SK-N-SH (cell line): ENCODE data around the gene NLGN1. TPM values are rescaled to one million over a fixed set of nuclear protein-coding genes. Genes with fewer than 3 reads are reported as not detected.

Experiments
- CTCF ChIA-PET: fragments of 300-600, 350-600 bp; formaldehyde crosslinking; extraction: SDS; loops from one replicate; lab custom pipeline; 2021; lab: Yijun Ruan, JAX
- POLR2A ChIA-PET: fragments of 350-600 bp; sonication (Branson Sonifier 250); formaldehyde crosslinking; extraction: SDS; loops from one replicate; lab custom pipeline; 2020; ENCODE audit warnings: antibody characterized with exemption, inconsistent platforms; lab: Yijun Ruan, JAX
- DNase-seq: peaks from one replicate; pipeline ENCODE4 v3.0.0; 2012
- H2AFZ ChIP-seq: fragments of 200-600 bp; sonication (generic); 2 replicates; pipeline ENCODE4 v1.8.1; 2016; ENCODE audit warnings: antibody characterized with exemption, mild to moderate bottlenecking, low read depth
- H3F3A ChIP-seq: fragments of 200-600 bp; sonication (generic); replicated peaks from 2 replicates; pipeline ENCODE3; 2016; ENCODE audit warnings: antibody characterized with exemption, mild to moderate bottlenecking; ENCODE audit not compliant: insufficient read depth
- H3K27ac ChIP-seq, 2 experiments: fragments of 200-500 bp in 1 of 2; fragments of 200-600 bp in 1 of 2; sonication (Bioruptor generic) in 1 of 2; sonication (generic), shearing (Covaris generic) in 1 of 2; 2 replicates each; pipeline versions ENCODE4 v1.5.1 to v1.6.1; 2014 to 2016; ENCODE audit warnings: low read depth in 2 of 2, inconsistent platforms in 1 of 2, low read length in 1 of 2, mild to moderate bottlenecking in 1 of 2, mixed read lengths in 1 of 2
- H3K27me3 ChIP-seq: fragments of 200-600 bp; sonication (generic), shearing (Covaris generic); 2 replicates; pipeline ENCODE4 v1.6.1; 2016; ENCODE audit warnings: mixed run types; ENCODE audit not compliant: insufficient read depth
- H3K36me3 ChIP-seq, 2 experiments: fragments of 200-500 bp in 1 of 2; fragments of 200-600 bp in 1 of 2; sonication (Bioruptor generic) in 1 of 2; sonication (generic) in 1 of 2; replicated peaks in 1 of 2; 2 replicates each; pipeline versions ENCODE3 to v1.5.1; 2014 to 2016; ENCODE audit warnings: low read length in 1 of 2, mild to moderate bottlenecking in 1 of 2; ENCODE audit not compliant: insufficient read depth in 2 of 2, control insufficient read depth in 1 of 2
- H3K4me1 ChIP-seq, 2 experiments: fragments of 200-500 bp in 1 of 2; fragments of 200-600 bp in 1 of 2; sonication (Bioruptor generic) in 1 of 2; sonication (generic), shearing (Covaris generic) in 1 of 2; 2 replicates each; pipeline versions ENCODE4 v1.5.1 to v1.6.1; 2014 to 2016; ENCODE audit warnings: low read depth in 1 of 2, low read length in 1 of 2, mixed run types in 1 of 2; ENCODE audit not compliant: insufficient read depth in 2 of 2, control insufficient read depth in 1 of 2
- H3K4me2 ChIP-seq: fragments of 200-600 bp; sonication (generic), shearing (Covaris generic); 2 replicates; pipeline ENCODE4 v1.6.1; 2017; ENCODE audit warnings: mixed run types
- H3K4me3 ChIP-seq, 2 experiments: fragments of 200-500 bp in 1 of 2; fragments of 200-600 bp in 1 of 2; sonication (Bioruptor generic) in 1 of 2; sonication (generic), shearing (Covaris generic) in 1 of 2; 2 replicates each; pipeline versions ENCODE4 v1.5.1 to v1.8.1; 2014 to 2016; ENCODE audit warnings: low read depth in 2 of 2, inconsistent platforms in 1 of 2, low read length in 1 of 2, mild to moderate bottlenecking in 1 of 2, mixed read lengths in 1 of 2, moderate library complexity in 1 of 2
- H3K79me2 ChIP-seq: fragments of 200-600 bp; sonication (generic); 2 replicates; pipeline ENCODE4 v1.8.1; 2017; ENCODE audit warnings: mild to moderate bottlenecking; ENCODE audit not compliant: insufficient read depth
- H3K9ac ChIP-seq: fragments of 200-600 bp; sonication (generic); 2 replicates; pipeline ENCODE4 v1.6.1; 2017; ENCODE audit warnings: mixed run types
- H3K9me2 ChIP-seq: fragments of 200-600 bp; sonication (generic); 2 replicates; pipeline ENCODE4 v1.6.1; 2017; ENCODE audit warnings: mixed run types
- H3K9me3 ChIP-seq: fragments of 200-600 bp; sonication (generic); 2 replicates; pipeline ENCODE4 v1.6.1; 2017; ENCODE audit warnings: mixed run types, mild to moderate bottlenecking, moderate library complexity
- H4K20me1 ChIP-seq: fragments of 200-600 bp; sonication (generic); 2 replicates; pipeline ENCODE4 v1.6.1; 2017; ENCODE audit warnings: mild to moderate bottlenecking, mixed run types; ENCODE audit not compliant: insufficient read depth
- EP300 ChIP-seq, 2 experiments: IDR thresholded peaks; 2 replicates each; pipeline versions ENCODE4 v1.4.0 to v1.6.1; 2012; ENCODE audit warnings: borderline replicate concordance in 1 of 2, low read depth in 1 of 2, low read length in 1 of 2
- EZH2phosphoT487 ChIP-seq: fragments of 200-600 bp; sonication (generic); IDR thresholded peaks from 2 replicates; pipeline ENCODE4 v1.6.1; 2017; ENCODE audit warnings: low read depth, mixed run types, mild to moderate bottlenecking, antibody characterized with exemption, moderate library complexity, borderline replicate concordance
- JUND ChIP-seq: IDR thresholded peaks from 2 replicates; pipeline ENCODE4 v1.4.0; 2012
- MAX ChIP-seq: IDR thresholded peaks from 2 replicates; pipeline ENCODE4 v1.4.0; 2012; ENCODE audit warnings: low read depth
- MXI1 ChIP-seq: IDR thresholded peaks from 2 replicates; pipeline ENCODE4 v1.6.1; 2012; ENCODE audit warnings: mild to moderate bottlenecking, low read depth, low read length, improper control_type of control experiment
- NFIC ChIP-seq: IDR thresholded peaks from 2 replicates; pipeline ENCODE4 v1.4.0; 2012; ENCODE audit warnings: borderline replicate concordance
- NRF1 ChIP-seq: IDR thresholded peaks from 2 replicates; pipeline ENCODE4 v1.6.1; 2012; ENCODE audit warnings: low read depth, mild to moderate bottlenecking, low read length
- POLR2AphosphoS5 ChIP-seq: IDR thresholded peaks from 2 replicates; pipeline ENCODE4 v1.6.1; 2012; ENCODE audit warnings: low read depth, low read length
- RXRA ChIP-seq: IDR thresholded peaks from 2 replicates; pipeline ENCODE4 v1.4.0; 2012; ENCODE audit warnings: low read depth, mild to moderate bottlenecking, borderline replicate concordance
- SMC3 ChIP-seq: IDR thresholded peaks from 2 replicates; pipeline ENCODE4 v1.6.1; 2012; ENCODE audit warnings: low read depth, low read length, improper control_type of control experiment
- TAF1 ChIP-seq: IDR thresholded peaks from 2 replicates; pipeline ENCODE4 v1.6.1; 2012; ENCODE audit warnings: low read depth, mild to moderate bottlenecking, low read length, moderate library complexity, borderline replicate concordance
- TCF12 ChIP-seq: IDR thresholded peaks from 2 replicates; pipeline ENCODE4 v1.4.0; 2012
- TEAD4 ChIP-seq: IDR thresholded peaks from 2 replicates; pipeline ENCODE4 v1.4.0; 2012; ENCODE audit warnings: mild to moderate bottlenecking, borderline replicate concordance; ENCODE audit not compliant: insufficient read depth
- USF2 ChIP-seq: fragments of 150-350 bp; IDR thresholded peaks from 2 replicates; pipeline ENCODE4 v1.6.1; 2017; ENCODE audit warnings: antibody characterized with exemption, low read length, low read depth, borderline replicate concordance
- YY1 ChIP-seq: IDR thresholded peaks from 2 replicates; pipeline ENCODE4 v1.4.0; 2012; ENCODE audit warnings: low read depth, mild to moderate bottlenecking
- WGBS: methylation state at CpG from one replicate; pipeline ENCODE4 v1.1.6; 2017; ENCODE audit warnings: low lambda C conversion rate; 5-methylcytosine and 5-hydroxymethylcytosine counted together
- polyA plus RNA-seq, 3 experiments: library from polyadenylated mRNA; depleted of rRNA; stranded (reverse); fragments of >200 nt; gene quantifications; 2 replicates each; pipeline ENCODE4 v1.2.3, GENCODE V29; 2012
- TF ChIP-seq, protein P1 (sequence below): fragments of 150-350 bp; IDR thresholded peaks from 2 replicates; pipeline ENCODE4 v1.6.1; 2016; ENCODE audit warnings: mild to moderate bottlenecking, low read depth, low read length
- TF ChIP-seq, protein P2 (sequence below): IDR thresholded peaks from 2 replicates; pipeline ENCODE4 v1.4.0; 2012; ENCODE audit warnings: low read depth, borderline replicate concordance
- TF ChIP-seq, protein P3 (sequence below): fragments of 200-600 bp; sonication (generic); IDR thresholded peaks from 2 replicates; pipeline ENCODE4 v1.6.1; 2017; ENCODE audit warnings: antibody characterized with exemption, mild to moderate bottlenecking, moderate library complexity
- TF ChIP-seq, protein P4 (sequence below): IDR thresholded peaks from 2 replicates; pipeline ENCODE4 v1.4.0; 2012; ENCODE audit warnings: low read depth, borderline replicate concordance

NLGN1 gene
- polyA plus RNA-seq, 1 of the 3 experiments (the other 2 are of a cell fraction), result 1.5 TPM

- no peaks in the 10 kb centered on the region for H3K4me1 ChIP-seq
- no peak overlapping the region for H3K27ac ChIP-seq
- 77% methylated on average over 2 of the region's 2 CpGs for WGBS
- peaks cover 11% of the 10 kb centered on the region for H3K9me3 ChIP-seq
- H3K4me3 ChIP-seq, result no peak overlapping the region
- H3K79me2 ChIP-seq, result no peaks in the 10 kb centered on the region
- no peaks in the 10 kb centered on the region for H4K20me1 ChIP-seq
- H3F3A ChIP-seq, result no peaks in the 10 kb centered on the region
- no peak overlapping the region for H2AFZ ChIP-seq
- H3K9me2 ChIP-seq, result no peaks in the 10 kb centered on the region
- H3K9ac ChIP-seq, result no peak overlapping the region
- no peak for TF ChIP-seq MXI1
- TF ChIP-seq TCF12, result no peak
- TF ChIP-seq, protein P1, sequence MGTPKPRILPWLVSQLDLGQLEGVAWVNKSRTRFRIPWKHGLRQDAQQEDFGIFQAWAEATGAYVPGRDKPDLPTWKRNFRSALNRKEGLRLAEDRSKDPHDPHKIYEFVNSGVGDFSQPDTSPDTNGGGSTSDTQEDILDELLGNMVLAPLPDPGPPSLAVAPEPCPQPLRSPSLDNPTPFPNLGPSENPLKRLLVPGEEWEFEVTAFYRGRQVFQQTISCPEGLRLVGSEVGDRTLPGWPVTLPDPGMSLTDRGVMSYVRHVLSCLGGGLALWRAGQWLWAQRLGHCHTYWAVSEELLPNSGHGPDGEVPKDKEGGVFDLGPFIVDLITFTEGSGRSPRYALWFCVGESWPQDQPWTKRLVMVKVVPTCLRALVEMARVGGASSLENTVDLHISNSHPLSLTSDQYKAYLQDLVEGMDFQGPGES, result no peak
- no peak for TF ChIP-seq NRF1
- TF ChIP-seq MAX, result no peak
- TF ChIP-seq EZH2phosphoT487, result no peak
- no peak for TF ChIP-seq TEAD4
- no peak for TF ChIP-seq JUND
- TF ChIP-seq, protein P2, sequence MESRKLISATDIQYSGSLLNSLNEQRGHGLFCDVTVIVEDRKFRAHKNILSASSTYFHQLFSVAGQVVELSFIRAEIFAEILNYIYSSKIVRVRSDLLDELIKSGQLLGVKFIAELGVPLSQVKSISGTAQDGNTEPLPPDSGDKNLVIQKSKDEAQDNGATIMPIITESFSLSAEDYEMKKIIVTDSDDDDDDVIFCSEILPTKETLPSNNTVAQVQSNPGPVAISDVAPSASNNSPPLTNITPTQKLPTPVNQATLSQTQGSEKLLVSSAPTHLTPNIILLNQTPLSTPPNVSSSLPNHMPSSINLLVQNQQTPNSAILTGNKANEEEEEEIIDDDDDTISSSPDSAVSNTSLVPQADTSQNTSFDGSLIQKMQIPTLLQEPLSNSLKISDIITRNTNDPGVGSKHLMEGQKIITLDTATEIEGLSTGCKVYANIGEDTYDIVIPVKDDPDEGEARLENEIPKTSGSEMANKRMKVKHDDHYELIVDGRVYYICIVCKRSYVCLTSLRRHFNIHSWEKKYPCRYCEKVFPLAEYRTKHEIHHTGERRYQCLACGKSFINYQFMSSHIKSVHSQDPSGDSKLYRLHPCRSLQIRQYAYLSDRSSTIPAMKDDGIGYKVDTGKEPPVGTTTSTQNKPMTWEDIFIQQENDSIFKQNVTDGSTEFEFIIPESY, result no peak
- no peak for TF ChIP-seq TAF1
- TF ChIP-seq USF2, result no peak
- TF ChIP-seq POLR2AphosphoS5, result no peak
- TF ChIP-seq SMC3, result no peak
- TF ChIP-seq EP300 (IDR thresholded peaks at IDR 0.05; ENCODE audit: borderline replicate concordance in 1 of 2, low read depth in 1 of 2, low read length in 1 of 2), result no peak
- TF ChIP-seq, protein P3, sequence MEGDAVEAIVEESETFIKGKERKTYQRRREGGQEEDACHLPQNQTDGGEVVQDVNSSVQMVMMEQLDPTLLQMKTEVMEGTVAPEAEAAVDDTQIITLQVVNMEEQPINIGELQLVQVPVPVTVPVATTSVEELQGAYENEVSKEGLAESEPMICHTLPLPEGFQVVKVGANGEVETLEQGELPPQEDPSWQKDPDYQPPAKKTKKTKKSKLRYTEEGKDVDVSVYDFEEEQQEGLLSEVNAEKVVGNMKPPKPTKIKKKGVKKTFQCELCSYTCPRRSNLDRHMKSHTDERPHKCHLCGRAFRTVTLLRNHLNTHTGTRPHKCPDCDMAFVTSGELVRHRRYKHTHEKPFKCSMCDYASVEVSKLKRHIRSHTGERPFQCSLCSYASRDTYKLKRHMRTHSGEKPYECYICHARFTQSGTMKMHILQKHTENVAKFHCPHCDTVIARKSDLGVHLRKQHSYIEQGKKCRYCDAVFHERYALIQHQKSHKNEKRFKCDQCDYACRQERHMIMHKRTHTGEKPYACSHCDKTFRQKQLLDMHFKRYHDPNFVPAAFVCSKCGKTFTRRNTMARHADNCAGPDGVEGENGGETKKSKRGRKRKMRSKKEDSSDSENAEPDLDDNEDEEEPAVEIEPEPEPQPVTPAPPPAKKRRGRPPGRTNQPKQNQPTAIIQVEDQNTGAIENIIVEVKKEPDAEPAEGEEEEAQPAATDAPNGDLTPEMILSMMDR, result no peak
- TF ChIP-seq NFIC, result no peak
- TF ChIP-seq, protein P4, sequence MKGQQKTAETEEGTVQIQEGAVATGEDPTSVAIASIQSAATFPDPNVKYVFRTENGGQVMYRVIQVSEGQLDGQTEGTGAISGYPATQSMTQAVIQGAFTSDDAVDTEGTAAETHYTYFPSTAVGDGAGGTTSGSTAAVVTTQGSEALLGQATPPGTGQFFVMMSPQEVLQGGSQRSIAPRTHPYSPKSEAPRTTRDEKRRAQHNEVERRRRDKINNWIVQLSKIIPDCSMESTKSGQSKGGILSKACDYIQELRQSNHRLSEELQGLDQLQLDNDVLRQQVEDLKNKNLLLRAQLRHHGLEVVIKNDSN, result no peak
- TF ChIP-seq YY1, result no peak
- TF ChIP-seq RXRA, result no peak
- H3K4me2 ChIP-seq, result no peak overlapping the region
- no peak for DNase-seq
- POLR2A ChIA-PET, result no interaction called here
- H3K27me3 ChIP-seq, result no peaks in the 10 kb centered on the region
- CTCF ChIA-PET, result no interaction called here
- peaks cover 0 to 6% of the 10 kb centered on the region in 2 experiments for H3K36me3 ChIP-seq
Measured at GRCh38 chr3:174068035-174068434, 670.5 kb downstream of the NLGN1 start.
